Measurements from ENCODE around the gene DTWD2.

The DTWD2 gene

DNA sequence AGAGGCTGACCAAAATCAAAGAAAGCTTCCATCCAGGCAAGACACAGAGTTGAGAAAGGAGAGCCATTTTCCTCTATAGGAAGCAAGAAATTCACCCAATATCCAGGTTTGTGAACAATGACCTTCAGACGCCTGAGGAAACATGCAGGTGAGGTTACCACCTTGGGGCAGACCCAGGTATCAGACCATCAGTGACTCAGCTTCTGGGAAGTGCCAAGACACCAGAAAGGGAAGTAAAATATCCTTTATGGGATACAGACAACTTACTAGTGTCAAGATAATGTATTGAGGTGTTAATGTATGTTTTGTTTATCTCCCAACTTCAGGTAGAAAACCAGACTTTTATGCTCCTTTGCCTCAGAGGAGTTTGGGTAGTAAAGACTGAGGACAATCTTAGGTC is 2.2 kb upstream of the DTWD2 start:
- no peaks in the 10 kb centered on the region for H4K20me1 ChIP-seq (ENCODE audit: low read depth, low read length)
- no peak overlapping the region for H3K27ac ChIP-seq (ENCODE audit: low read depth, low read length)
- no peak overlapping the region for H3K4me3 ChIP-seq (ENCODE audit: insufficient read depth, low read length, poor library complexity, severe bottlenecking)
- H3K4me2 ChIP-seq (ENCODE audit: low read depth, low read length, poor library complexity, severe bottlenecking), result no peak overlapping the region
- H2AFZ ChIP-seq (ENCODE audit: low read depth, low read length, severe bottlenecking), result no peak overlapping the region
- H3F3A ChIP-seq (ENCODE audit: insufficient read depth), result peaks cover 18% of the 10 kb centered on the region
- TF ChIP-seq, protein P1, sequence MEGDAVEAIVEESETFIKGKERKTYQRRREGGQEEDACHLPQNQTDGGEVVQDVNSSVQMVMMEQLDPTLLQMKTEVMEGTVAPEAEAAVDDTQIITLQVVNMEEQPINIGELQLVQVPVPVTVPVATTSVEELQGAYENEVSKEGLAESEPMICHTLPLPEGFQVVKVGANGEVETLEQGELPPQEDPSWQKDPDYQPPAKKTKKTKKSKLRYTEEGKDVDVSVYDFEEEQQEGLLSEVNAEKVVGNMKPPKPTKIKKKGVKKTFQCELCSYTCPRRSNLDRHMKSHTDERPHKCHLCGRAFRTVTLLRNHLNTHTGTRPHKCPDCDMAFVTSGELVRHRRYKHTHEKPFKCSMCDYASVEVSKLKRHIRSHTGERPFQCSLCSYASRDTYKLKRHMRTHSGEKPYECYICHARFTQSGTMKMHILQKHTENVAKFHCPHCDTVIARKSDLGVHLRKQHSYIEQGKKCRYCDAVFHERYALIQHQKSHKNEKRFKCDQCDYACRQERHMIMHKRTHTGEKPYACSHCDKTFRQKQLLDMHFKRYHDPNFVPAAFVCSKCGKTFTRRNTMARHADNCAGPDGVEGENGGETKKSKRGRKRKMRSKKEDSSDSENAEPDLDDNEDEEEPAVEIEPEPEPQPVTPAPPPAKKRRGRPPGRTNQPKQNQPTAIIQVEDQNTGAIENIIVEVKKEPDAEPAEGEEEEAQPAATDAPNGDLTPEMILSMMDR (IDR thresholded peaks at IDR 0.05; ENCODE audit: insufficient read depth, low read length, poor library complexity, severe bottlenecking), result no peak
- TF ChIP-seq EZH2phosphoT487 (conservative IDR thresholded peaks at IDR 0.05; ENCODE audit: low read length), result no peak
- peaks cover 5% of the 10 kb centered on the region; the same call in 1 of the 2 replicates for H3K9me3 ChIP-seq (ENCODE audit: insufficient read depth, low read length)
- H3K9ac ChIP-seq (ENCODE audit: low read length), result no peak overlapping the region
- H3K9me2 ChIP-seq (replicated peaks; ENCODE audit: insufficient read depth, low read length), result no peaks in the 10 kb centered on the region
- H3K27me3 ChIP-seq (ENCODE audit: low read length), result no peaks in the 10 kb centered on the region
- no peaks in the 10 kb centered on the region for H3K79me2 ChIP-seq (ENCODE audit: insufficient read depth, low read length)
- no peaks in the 10 kb centered on the region for H3K36me3 ChIP-seq (ENCODE audit: low read length)

DNA sequence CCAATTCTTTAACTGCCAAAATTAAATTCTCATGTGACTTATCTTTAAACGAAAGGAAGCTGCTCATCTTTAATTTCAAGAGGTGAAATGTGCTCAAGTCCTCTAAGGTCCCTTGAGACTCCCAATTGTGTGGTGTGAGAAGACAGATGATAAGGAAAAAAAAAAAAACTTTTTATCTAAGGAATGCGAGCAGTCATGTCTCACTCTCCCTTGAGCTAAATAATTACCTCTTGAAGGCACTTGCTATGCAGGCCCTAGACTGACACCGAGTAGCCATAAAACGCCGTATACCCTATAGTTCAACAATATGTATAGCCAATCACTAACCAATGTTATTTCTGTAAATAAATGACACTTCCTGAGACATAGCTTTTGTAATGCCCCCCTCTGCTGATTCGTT is 1.5 kb upstream of the DTWD2 start:
- Histone ChIP-seq H3K27me3 (ENCODE audit: low read length) (no peaks in the 10 kb centered on the region), H3K9ac (ENCODE audit: low read length) (no peak overlapping the region), H3K4me3 (ENCODE audit: insufficient read depth, low read length, poor library complexity, severe bottlenecking) (no peak overlapping the region), H3F3A (ENCODE audit: insufficient read depth) (peaks cover 18% of the 10 kb centered on the region), H3K9me2 (replicated peaks; ENCODE audit: insufficient read depth, low read length) (no peaks in the 10 kb centered on the region), H3K4me2 (ENCODE audit: low read depth, low read length, poor library complexity, severe bottlenecking) (no peak overlapping the region), H4K20me1 (ENCODE audit: low read depth, low read length) (no peaks in the 10 kb centered on the region), H2AFZ (ENCODE audit: low read depth, low read length, severe bottlenecking) (no peak overlapping the region), H3K9me3 (ENCODE audit: insufficient read depth, low read length) (no peaks in the 10 kb centered on the region), H3K27ac (ENCODE audit: low read depth, low read length) (no peak overlapping the region), H3K36me3 (ENCODE audit: low read length) (no peaks in the 10 kb centered on the region), H3K79me2 (ENCODE audit: insufficient read depth, low read length) (no peaks in the 10 kb centered on the region)
- TF ChIP-seq EZH2phosphoT487 (conservative IDR thresholded peaks at IDR 0.05; ENCODE audit: low read length), result no peak
- TF ChIP-seq, protein P1 (IDR thresholded peaks at IDR 0.05; ENCODE audit: insufficient read depth, low read length, poor library complexity, severe bottlenecking), result no peak

DNA sequence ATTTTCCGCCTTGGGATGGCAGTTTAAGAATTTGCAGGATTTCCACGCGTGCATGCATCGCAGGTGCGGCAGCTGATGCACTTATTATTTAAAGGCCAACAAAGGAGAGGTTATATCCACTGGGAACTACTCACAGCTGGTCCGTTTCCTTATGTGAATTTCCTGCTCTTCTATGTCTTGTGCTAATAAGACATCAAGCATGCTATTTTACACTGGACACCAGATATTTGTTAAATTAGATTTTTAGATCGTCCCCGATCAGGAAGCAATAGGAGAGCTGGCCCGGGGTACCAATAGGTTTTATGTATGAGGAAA is 476 bp upstream of the DTWD2 start:
- peak overlapping the region; percentile 96 for H2AFZ ChIP-seq (ENCODE audit: low read depth, low read length, severe bottlenecking)
- H3K4me2 ChIP-seq (ENCODE audit: low read depth, low read length, poor library complexity, severe bottlenecking), result peak overlapping the region; percentile 85
- H3K4me3 ChIP-seq (ENCODE audit: insufficient read depth, low read length, poor library complexity, severe bottlenecking), result peak overlapping the region; percentile 68
- TF ChIP-seq, protein P1 (IDR thresholded peaks at IDR 0.05; ENCODE audit: insufficient read depth, low read length, poor library complexity, severe bottlenecking), result no peak
- TF ChIP-seq EZH2phosphoT487 (conservative IDR thresholded peaks at IDR 0.05; ENCODE audit: low read length), result no peak
- no peaks in the 10 kb centered on the region for H4K20me1 ChIP-seq (ENCODE audit: low read depth, low read length)
- no peaks in the 10 kb centered on the region for H3K36me3 ChIP-seq (ENCODE audit: low read length)
- H3K9ac ChIP-seq (ENCODE audit: low read length), result peak overlapping the region; percentile 65
- H3K79me2 ChIP-seq (ENCODE audit: insufficient read depth, low read length), result no peaks in the 10 kb centered on the region
- H3K27ac ChIP-seq (ENCODE audit: low read depth, low read length), result 0 out of 2 replicates have a peak overlapping the region, but pooled peaks have one; percentile 1
- H3K9me2 ChIP-seq (replicated peaks; ENCODE audit: insufficient read depth, low read length), result no peaks in the 10 kb centered on the region
- no peaks in the 10 kb centered on the region for H3K27me3 ChIP-seq (ENCODE audit: low read length)
- no peaks in the 10 kb centered on the region for H3K9me3 ChIP-seq (ENCODE audit: insufficient read depth, low read length)
- peaks cover 18% of the 10 kb centered on the region for H3F3A ChIP-seq (ENCODE audit: insufficient read depth)

Data from SU-DHL-6 (cell line).